Cardiac muscle cell (in vitro differentiated cells and primary cell): ENCODE measurements around the gene PLAU. TPM values are rescaled to one million over a fixed set of nuclear protein-coding genes. Genes with fewer than 3 reads are reported as not detected.
"Not testable (repeated sequence)": the region's sequence is repeated elsewhere in the genome, so short reads cannot be mapped to it uniquely, and the experiment has no call there.

ENCODE experiments used
- DNase-seq, 2 donors: peaks; one replicate each; pipeline versions ENCODE4 v3.0.0 to v3.0.0-alpha.2; 2010 to 2017; ENCODE audit warnings: low read depth in 1 of 2, low spot score in 1 of 2
- H3K27ac ChIP-seq: fragments of 200-600 bp; sonication (generic); 2 replicates; pipeline ENCODE4 v1.5.1; 2016
- H3K27me3 ChIP-seq: fragments of 200-600 bp; sonication (generic); 2 replicates; pipeline ENCODE4 v1.6.0; 2016; ENCODE audit warnings: control low read depth
- H3K36me3 ChIP-seq: fragments of 200-600 bp; sonication (generic); 2 replicates; pipeline ENCODE4 v1.5.1; 2016; ENCODE audit warnings: control low read depth
- H3K4me1 ChIP-seq: fragments of 200-600 bp; sonication (generic); 2 replicates; pipeline ENCODE4 v1.8.1; 2017; ENCODE audit warnings: low read depth, mild to moderate bottlenecking, mixed run types
- H3K4me3 ChIP-seq: fragments of 200-600 bp; sonication (generic); 2 replicates; pipeline ENCODE4 v1.5.1; 2016; ENCODE audit warnings: mild to moderate bottlenecking
- H3K9me3 ChIP-seq: fragments of 200-600 bp; sonication (generic); 2 replicates; pipeline ENCODE4 v1.5.1; 2017; ENCODE audit warnings: low read depth, mild to moderate bottlenecking, control low read depth
- polyA plus RNA-seq: library from polyadenylated mRNA; unstranded; fragments of >200 nt; fragmentation: Nextera tagmentation; extraction: Ambion mirVana; gene quantifications from 2 replicates; pipeline ENCODE4 v1.2.1, GENCODE V29; 2016
- total RNA-seq: library from RNA; depleted of rRNA; stranded (reverse); fragments of >200 nt; gene quantifications from 2 replicates; pipeline ENCODE4 v1.2.3, GENCODE V29; 2016
- TF ChIP-seq, protein P1 (sequence below): IDR thresholded peaks from 2 replicates; pipeline ENCODE4 v1.5.1; 2012; ENCODE audit warnings: low read depth, mild to moderate bottlenecking, low read length

The PLAU gene
- total and polyA plus RNA-seq, 2 experiments from 2014 or later, result 3.8 to 4.1 TPM

DNA sequence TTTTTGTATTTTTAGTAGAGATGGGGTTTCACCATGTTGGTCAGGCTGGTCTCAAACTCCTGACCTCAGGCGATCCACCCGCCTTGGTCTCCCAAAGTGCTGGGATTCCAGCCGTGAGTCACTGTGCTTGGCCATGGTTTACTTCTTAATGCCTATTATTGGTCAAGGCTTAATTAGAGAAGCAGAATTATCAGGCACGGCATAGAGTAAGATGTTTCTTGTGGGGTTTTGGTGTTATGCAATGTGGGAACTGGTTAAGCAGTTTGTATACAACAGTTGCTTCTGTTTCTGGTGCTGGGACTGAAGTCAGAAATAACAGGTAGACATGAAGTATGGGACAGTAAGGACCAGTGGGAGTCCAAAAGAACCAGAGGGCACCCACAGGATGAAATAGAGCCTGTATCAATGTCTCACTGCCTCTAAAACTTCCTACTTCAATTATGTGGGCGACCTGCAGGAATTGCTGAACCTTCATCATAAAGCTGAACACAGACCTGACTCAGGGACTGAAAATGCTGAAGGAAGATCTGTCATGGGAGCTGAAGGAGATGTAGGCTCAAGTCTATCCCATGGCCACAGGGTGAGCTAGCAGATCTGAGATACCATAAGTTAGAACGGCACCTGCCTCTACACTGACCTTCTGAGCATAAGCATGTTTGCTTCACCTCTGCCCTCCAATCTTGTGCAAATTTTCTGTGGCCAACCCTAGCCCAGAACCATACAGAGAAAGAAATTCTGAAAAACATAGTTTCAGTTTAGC, 48.7 kb downstream of the PLAU start:
- H3K27ac ChIP-seq, result no peak overlapping the region
- H3K4me1 ChIP-seq, result peaks cover 15% of the 10 kb centered on the region
- H3K9me3 ChIP-seq, result no peaks in the 10 kb centered on the region
- H3K36me3 ChIP-seq, result no peaks in the 10 kb centered on the region
- TF ChIP-seq, protein P1, sequence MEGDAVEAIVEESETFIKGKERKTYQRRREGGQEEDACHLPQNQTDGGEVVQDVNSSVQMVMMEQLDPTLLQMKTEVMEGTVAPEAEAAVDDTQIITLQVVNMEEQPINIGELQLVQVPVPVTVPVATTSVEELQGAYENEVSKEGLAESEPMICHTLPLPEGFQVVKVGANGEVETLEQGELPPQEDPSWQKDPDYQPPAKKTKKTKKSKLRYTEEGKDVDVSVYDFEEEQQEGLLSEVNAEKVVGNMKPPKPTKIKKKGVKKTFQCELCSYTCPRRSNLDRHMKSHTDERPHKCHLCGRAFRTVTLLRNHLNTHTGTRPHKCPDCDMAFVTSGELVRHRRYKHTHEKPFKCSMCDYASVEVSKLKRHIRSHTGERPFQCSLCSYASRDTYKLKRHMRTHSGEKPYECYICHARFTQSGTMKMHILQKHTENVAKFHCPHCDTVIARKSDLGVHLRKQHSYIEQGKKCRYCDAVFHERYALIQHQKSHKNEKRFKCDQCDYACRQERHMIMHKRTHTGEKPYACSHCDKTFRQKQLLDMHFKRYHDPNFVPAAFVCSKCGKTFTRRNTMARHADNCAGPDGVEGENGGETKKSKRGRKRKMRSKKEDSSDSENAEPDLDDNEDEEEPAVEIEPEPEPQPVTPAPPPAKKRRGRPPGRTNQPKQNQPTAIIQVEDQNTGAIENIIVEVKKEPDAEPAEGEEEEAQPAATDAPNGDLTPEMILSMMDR, result no peak
- DNase-seq, result no peak
- no peak overlapping the region for H3K4me3 ChIP-seq
- H3K27me3 ChIP-seq, result no peaks in the 10 kb centered on the region

DNA sequence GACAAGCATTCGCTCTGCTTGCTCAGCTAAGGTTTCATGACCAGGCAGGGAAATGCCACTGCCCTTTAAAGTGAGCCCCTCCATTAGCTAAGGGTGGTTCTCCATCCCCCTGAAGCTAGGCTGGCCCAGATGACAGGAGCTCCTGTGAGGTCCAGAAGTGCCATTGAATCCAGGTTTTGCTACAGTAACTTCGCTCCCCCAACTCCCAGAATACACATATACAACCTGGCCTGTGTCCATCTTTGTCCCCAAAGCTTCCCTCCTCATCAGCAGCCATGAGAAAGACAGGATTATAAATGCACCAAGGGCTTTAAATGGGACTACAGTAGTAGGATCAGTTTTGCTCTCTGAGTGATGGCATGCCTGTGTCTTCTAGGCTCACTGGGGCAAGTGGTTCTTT, 51.5 kb downstream of the PLAU start:
- Histone ChIP-seq H3K27ac (no peak overlapping the region), H3K9me3 (no peaks in the 10 kb centered on the region), H3K27me3 (no peaks in the 10 kb centered on the region), H3K4me1 (peaks cover 15% of the 10 kb centered on the region), H3K4me3 (no peak overlapping the region), H3K36me3 (no peaks in the 10 kb centered on the region)
- TF ChIP-seq, protein P1, result no peak
- DNase-seq, result no peak

DNA sequence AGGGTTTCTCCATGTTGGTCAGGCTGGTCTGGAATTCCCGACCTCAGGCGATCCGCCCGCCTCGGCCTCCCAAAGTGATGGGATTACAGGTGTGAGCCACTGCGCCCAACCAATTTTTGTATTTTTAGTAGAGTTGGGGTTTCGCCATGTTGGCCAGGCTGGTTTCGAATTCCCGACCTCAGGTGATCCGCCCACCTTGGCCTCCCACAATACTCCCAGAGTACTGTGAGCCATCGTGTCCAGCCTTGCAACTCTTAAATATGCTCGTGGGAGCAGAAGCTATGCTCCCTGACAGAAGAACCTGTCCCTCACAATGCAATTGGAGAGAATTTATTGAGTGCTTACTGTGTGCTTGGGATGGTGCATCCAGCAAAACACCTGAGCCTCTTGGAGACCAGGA, 52.6 kb downstream of the PLAU start:
- not testable (repeated sequence) for H3K4me3 ChIP-seq, H3K36me3 ChIP-seq, H3K27me3 ChIP-seq, H3K27ac ChIP-seq, DNase-seq, H3K9me3 ChIP-seq
- H3K4me1 ChIP-seq, result peaks cover 24% of the 10 kb centered on the region

DNA sequence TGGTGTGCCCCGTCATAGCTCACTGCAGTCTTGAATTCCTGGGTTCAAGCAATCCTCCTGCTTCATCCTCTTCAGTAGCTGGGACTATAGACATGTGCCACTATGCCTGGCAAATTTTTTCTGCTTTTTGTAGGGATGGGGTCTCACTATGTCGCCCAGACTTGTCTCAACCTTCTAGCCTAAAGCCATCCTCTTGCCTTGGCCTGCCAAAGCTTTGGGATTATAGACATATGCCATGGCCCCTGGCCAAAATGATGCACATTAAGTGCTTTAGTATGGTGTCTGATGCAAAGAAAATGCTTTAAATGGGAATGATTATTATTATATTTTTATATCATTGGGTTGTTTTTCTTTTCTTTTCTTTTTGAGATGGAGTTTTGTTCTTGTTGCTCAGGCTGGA, 53.8 kb downstream of the PLAU start:
- Histone ChIP-seq H3K27me3 (no peaks in the 10 kb centered on the region), H3K27ac (peak overlapping the region; percentile 100), H3K4me3 (no peak overlapping the region), H3K4me1 (peaks cover 26% of the 10 kb centered on the region), H3K9me3 (no peaks in the 10 kb centered on the region), H3K36me3 (no peaks in the 10 kb centered on the region)
- TF ChIP-seq, protein P1, result no peak
- DNase-seq, result no peak

DNA sequence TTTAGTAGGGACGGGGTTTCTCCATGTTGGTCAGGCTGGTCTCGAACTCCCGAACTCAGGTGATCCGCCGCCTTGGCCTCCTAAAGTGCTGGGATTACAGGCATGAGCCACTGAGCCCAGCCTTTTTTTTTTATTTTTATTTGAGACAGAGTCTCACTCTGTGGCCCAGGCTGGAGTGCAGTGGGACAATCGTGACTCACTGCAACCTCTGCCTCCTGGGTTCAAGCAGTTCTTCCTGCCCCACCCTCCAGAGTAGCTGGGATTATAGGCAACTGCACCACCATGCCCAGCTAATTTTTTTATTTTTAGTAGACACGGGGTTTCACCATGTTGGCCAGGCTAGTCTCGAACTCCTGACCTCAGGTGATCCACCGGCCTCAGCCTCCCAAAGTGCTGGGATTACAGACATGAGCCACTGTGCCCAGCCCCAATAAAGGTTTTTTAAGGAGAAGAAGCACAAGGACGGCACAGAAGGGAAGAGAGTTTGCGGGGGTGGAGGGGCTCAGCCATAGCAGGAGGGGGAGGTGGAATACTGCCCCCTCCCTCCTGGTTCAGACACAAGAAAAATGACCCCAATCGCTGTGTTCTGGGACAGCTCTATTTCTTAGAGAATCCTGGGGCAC, 54.4 kb downstream of the PLAU start:
- Histone ChIP-seq H3K27ac (peak overlapping the region; percentile 100), H3K4me1 (peaks cover 26% of the 10 kb centered on the region)

DNA sequence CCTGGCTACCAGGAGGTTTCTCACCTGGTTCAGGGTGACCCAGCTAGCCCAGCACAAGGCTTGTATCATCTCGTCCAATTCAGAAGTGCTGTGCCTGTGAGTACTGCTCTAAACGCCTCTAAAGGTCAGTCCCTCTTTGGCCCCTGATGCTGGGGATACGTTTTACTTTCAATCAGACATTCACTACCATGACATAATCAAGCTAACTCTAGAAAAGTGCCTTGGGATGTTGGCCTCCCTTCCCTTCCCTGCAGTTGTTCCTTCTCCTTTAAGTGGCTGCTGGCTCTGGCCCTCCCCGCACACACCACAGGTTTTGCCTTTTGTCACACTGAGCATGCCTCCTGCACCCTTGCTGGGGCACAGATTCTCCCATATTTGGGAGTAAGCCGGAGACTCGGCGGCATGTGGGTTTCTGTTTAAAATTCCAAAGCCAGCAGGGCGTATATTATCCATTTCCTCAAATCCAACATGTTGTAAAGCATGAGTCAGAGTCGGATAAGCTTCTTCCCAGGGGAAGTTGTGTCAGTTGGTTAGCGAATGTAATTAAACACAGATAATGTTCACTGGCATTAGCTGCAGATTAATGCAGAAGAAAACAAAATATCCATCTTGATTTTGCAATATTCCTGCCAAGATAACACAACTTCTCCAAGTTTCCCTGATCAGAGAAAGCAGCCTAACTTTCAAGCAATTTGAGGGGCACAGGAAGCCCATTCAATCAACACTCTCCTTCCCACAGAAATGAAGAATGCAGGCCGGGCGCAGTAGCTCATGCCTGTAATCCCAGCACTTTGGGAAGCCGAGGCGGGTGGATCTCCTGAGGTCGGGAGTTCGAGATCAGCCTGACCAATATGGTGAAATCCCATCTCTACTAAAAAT, 55.2 kb downstream of the PLAU start:
- no peak overlapping the region for H3K4me3 ChIP-seq
- H3K27me3 ChIP-seq, result no peaks in the 10 kb centered on the region
- H3K9me3 ChIP-seq, result no peaks in the 10 kb centered on the region
- H3K27ac ChIP-seq, result peak overlapping the region; percentile 100
- peak; percentile 94 to 99 for DNase-seq
- H3K36me3 ChIP-seq, result no peaks in the 10 kb centered on the region
- TF ChIP-seq, protein P1, result no peak
- H3K4me1 ChIP-seq, result peaks cover 26% of the 10 kb centered on the region

More for the DNA sequence above, 54.4 kb downstream of the PLAU start:
- H3K4me3 ChIP-seq, H3K27me3 ChIP-seq, DNase-seq, H3K36me3 ChIP-seq, H3K9me3 ChIP-seq: not testable (repeated sequence)
